ENCODE results near the gene CKS1B. TPM values are rescaled to one million over a fixed set of nuclear protein-coding genes. Genes with fewer than 3 reads are reported as not detected.

CKS1B gene
- total and polyA plus RNA-seq, 7 donors, result 10.2 to 104 (median 35.7) TPM

- Histone ChIP-seq H3K9me3 (no peaks in the 10 kb centered on the region), H3K4me3 (peak overlapping the region; percentile 69 to 98 (median 92)), H3K36me3 (peaks cover 23 to 62% (median 48%) of the 10 kb centered on the region in 4 donors), H3K27me3 (no peaks in the 10 kb centered on the region), H3K27ac (peak overlapping the region; percentile 94 to 99 (median 96)), H3K4me1 (peaks cover 0 to 38% (median 32%) of the 10 kb centered on the region in 4 donors)
- DNase-seq, result no peak
- 2 to 3% methylated on average over 25 of the region's 25 CpGs for WGBS, 2 donors
- intact Hi-C loops (cut with DNase I), result loop anchor here (5.0 kb wide), 1 partner anchor 35 kb away; no protein-coding TSS in a partner anchor
- TF ChIP-seq EP300 (IDR thresholded peaks at IDR 0.05), result no peak
- TF ChIP-seq POLR2AphosphoS5 (IDR thresholded peaks at IDR 0.05), result no peak
- TF ChIP-seq CTCF (IDR thresholded peaks at IDR 0.05), result no peak
- no peak for TF ChIP-seq POLR2A (IDR thresholded peaks at IDR 0.05)
Observed at GRCh38 chr1:154962156-154962749, 12.2 kb upstream of the CKS1B start.

- peaks cover 29 to 68% (median 51%) of the 10 kb centered on the region in 4 donors for H3K36me3 ChIP-seq
- H3K4me1 ChIP-seq, result peaks cover 0 to 33% (median 30%) of the 10 kb centered on the region in 4 donors
- H3K9me3 ChIP-seq, result no peaks in the 10 kb centered on the region
- intact Hi-C loops (cut with DNase I), result loop anchor here (5.0 kb wide), 1 partner anchor 34 kb away; no protein-coding TSS in a partner anchor
- no peaks in the 10 kb centered on the region for H3K27me3 ChIP-seq
- no peak for TF ChIP-seq EP300 (IDR thresholded peaks at IDR 0.05)
- no peak for TF ChIP-seq POLR2AphosphoS5 (IDR thresholded peaks at IDR 0.05)
- no peak for TF ChIP-seq POLR2A (IDR thresholded peaks at IDR 0.05)
- DNase-seq, result no peak
- peak overlapping the region; percentile 94 to 99 (median 96) for H3K27ac ChIP-seq
- WGBS, 2 donors, result 76 to 81% methylated on average over 6 of the region's 6 CpGs
- peak overlapping the region; percentile 69 to 98 (median 92) for H3K4me3 ChIP-seq
Observed at GRCh38 chr1:154962795-154963330, 11.6 kb upstream of the CKS1B start.

GRCh38 chr1:154963643-154964042 is 10.8 kb upstream of the CKS1B start:
- Histone ChIP-seq H3K36me3 (peaks cover 29 to 71% (median 53%) of the 10 kb centered on the region in 4 donors), H3K27me3 (no peaks in the 10 kb centered on the region), H3K4me3 (no peak overlapping the region), H3K9me3 (no peaks in the 10 kb centered on the region), H3K27ac (peak overlapping the region in 2 of 4 donors; percentile 94 to 98), H3K4me1 (peaks cover 0 to 38% (median 34%) of the 10 kb centered on the region in 4 donors)
- 83 to 90% methylated on average over 8 of the region's 8 CpGs for WGBS, 2 donors
- intact Hi-C loops (cut with DNase I), result loop anchor here (5.0 kb wide), 1 partner anchor 34 kb away; no protein-coding TSS in a partner anchor
- no peak for DNase-seq
- no peak for TF ChIP-seq POLR2A (IDR thresholded peaks at IDR 0.05)
- no peak for TF ChIP-seq CTCF (IDR thresholded peaks at IDR 0.05)
- no peak for TF ChIP-seq EP300 (IDR thresholded peaks at IDR 0.05)
- no peak for TF ChIP-seq POLR2AphosphoS5 (IDR thresholded peaks at IDR 0.05)

DNA sequence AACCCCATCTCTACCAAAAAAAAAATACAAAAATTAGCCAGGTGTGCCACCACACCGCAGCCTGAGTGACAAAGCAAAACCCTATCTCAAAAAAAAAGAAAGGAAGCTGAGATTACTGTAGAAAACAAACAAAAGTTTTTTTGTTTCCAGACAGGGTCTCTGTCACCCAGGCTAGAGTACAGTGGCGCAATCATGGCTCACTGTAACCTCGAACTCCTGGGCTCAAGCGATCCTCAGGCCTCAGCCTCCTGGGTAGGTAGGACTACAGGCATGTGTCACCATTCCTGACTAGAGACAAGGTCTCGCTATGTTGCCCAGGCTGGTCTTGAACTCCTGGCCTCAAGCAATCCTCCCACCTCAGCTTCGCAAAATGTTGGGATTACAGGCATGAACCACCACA is 10.1 kb upstream of the CKS1B start:
- intact Hi-C loops (cut with DNase I), result loop anchor here (5.0 kb wide), 1 partner anchor 33 kb away; no protein-coding TSS in a partner anchor
- WGBS, 2 donors, result 91 to 94% methylated on average over 6 of the region's 6 CpGs

More for the DNA sequence above, 10.1 kb upstream of the CKS1B start:
- Histone ChIP-seq H3K27ac (no peak overlapping the region), H3K36me3 (peaks cover 23 to 64% (median 46%) of the 10 kb centered on the region in 4 donors), H3K4me3 (no peak overlapping the region), H3K4me1 (peaks cover 0 to 44% (median 37%) of the 10 kb centered on the region in 4 donors), H3K27me3 (no peaks in the 10 kb centered on the region), H3K9me3 (no peaks in the 10 kb centered on the region)
- DNase-seq, result no peak
- TF ChIP-seq POLR2AphosphoS5 (IDR thresholded peaks at IDR 0.05), result no peak
- no peak for TF ChIP-seq EP300 (IDR thresholded peaks at IDR 0.05)
- no peak for TF ChIP-seq CTCF (IDR thresholded peaks at IDR 0.05)
- TF ChIP-seq POLR2A (IDR thresholded peaks at IDR 0.05), result no peak

Data from sigmoid colon (tissue), 7 donors.